H1 (cell line): Measurements from ENCODE around the gene POMP. TPM values are rescaled to one million over a fixed set of nuclear protein-coding genes. Genes with fewer than 3 reads are reported as not detected.
"Not testable (repeated sequence)": the region's sequence is repeated elsewhere in the genome, so short reads cannot be mapped to it uniquely, and the experiment has no call there.

Source experiments
- CTCF ChIA-PET: fragments of 300-600 bp; sonication (Branson Sonifier 250); formaldehyde crosslinking; loops from one replicate; lab custom pipeline; 2021; ENCODE audit not compliant: partially characterized antibody; lab: Charles Lee
- POLR2A ChIA-PET: fragments of 300-600 bp; sonication (Branson Sonifier 250); formaldehyde crosslinking; loops from one replicate; lab custom pipeline; 2021; ENCODE audit warnings: inconsistent platforms; ENCODE audit not compliant: partially characterized antibody; lab: Charles Lee
- DNase-seq, 2 experiments: peaks; one replicate each; pipeline versions ENCODE4 v3.0.0 to v3.0.0-alpha.2; 2010 to 2022; ENCODE audit warnings: low spot score in 2 of 2, low read depth in 1 of 2, mixed read lengths in 1 of 2
- FAIRE-seq: peaks from 2 replicates; lab custom pipeline; 2011; peaks lifted over from hg19 to GRCh38; lab: Jason Lieb, UNC
- H2AFZ ChIP-seq: 2 replicates; pipeline ENCODE4 v1.8.1; 2012; ENCODE audit warnings: low read length, inconsistent platforms
- H2AK5ac ChIP-seq: 2 replicates; pipeline ENCODE4 v1.6.1; 2013; ENCODE audit warnings: low read depth, low read length
- H2BK120ac ChIP-seq: replicated peaks from 2 replicates; pipeline ENCODE3; 2013; ENCODE audit warnings: low read depth, low read length, inconsistent platforms
- H2BK12ac ChIP-seq: 2 replicates; pipeline ENCODE4 v1.6.1; 2013; ENCODE audit warnings: low read depth, low read length
- H2BK15ac ChIP-seq: 2 replicates; pipeline ENCODE4 v1.6.1; 2013; ENCODE audit warnings: low read length
- H2BK20ac ChIP-seq: 2 replicates; pipeline ENCODE4 v1.6.1; 2013; ENCODE audit warnings: low read length
- H2BK5ac ChIP-seq: 2 replicates; pipeline ENCODE4 v1.6.1; 2013; ENCODE audit warnings: low read depth, low read length
- H3K14ac ChIP-seq: 2 replicates; pipeline ENCODE4 v1.6.1; 2013; ENCODE audit warnings: inconsistent platforms; ENCODE audit not compliant: insufficient read length
- H3K18ac ChIP-seq: 2 replicates; pipeline ENCODE4 v1.6.1; 2013; ENCODE audit warnings: low read length; ENCODE audit errors: extremely low read depth
- H3K23ac ChIP-seq: 2 replicates; pipeline ENCODE4 v1.6.1; 2013; ENCODE audit warnings: inconsistent platforms; ENCODE audit not compliant: insufficient read length
- H3K23me2 ChIP-seq: 2 replicates; pipeline ENCODE4 v1.6.1; 2013; ENCODE audit warnings: low read depth, low read length
- H3K27ac ChIP-seq: 2 replicates; pipeline ENCODE4 v1.6.1; 2011; ENCODE audit warnings: low read depth, low read length, inconsistent platforms
- H3K27me3 ChIP-seq, 4 experiments: replicated peaks in 1 of 4; 1 replicate in 1 of 4; 2 replicates in 3 of 4; pipeline versions ENCODE4 v1.6.1 to v1.8.1; 2011 to 2013; ENCODE audit warnings: low read length in 3 of 4, mild to moderate bottlenecking in 3 of 4, inconsistent platforms in 2 of 4, mixed read lengths in 2 of 4, moderate library complexity in 1 of 4; ENCODE audit not compliant: control insufficient read depth in 3 of 4, insufficient read depth in 3 of 4; ENCODE audit errors: extremely low read depth in 1 of 4
- H3K36me3 ChIP-seq, 4 experiments: 2 replicates each; pipeline versions ENCODE4 v1.6.1 to v1.8.1; 2011 to 2013; ENCODE audit warnings: mild to moderate bottlenecking in 4 of 4, low read length in 3 of 4, moderate library complexity in 2 of 4, control low read depth in 1 of 4, inconsistent platforms in 1 of 4; ENCODE audit not compliant: insufficient read depth in 4 of 4, control insufficient read depth in 2 of 4
- H3K4ac ChIP-seq: replicated peaks from 2 replicates; pipeline ENCODE3; 2013; ENCODE audit warnings: low read length, low read depth, mixed read lengths, inconsistent platforms; ENCODE audit not compliant: insufficient read length
- H3K4me1 ChIP-seq, 4 experiments: replicated peaks in 1 of 4; 1 replicate in 1 of 4; 2 replicates in 3 of 4; pipeline versions ENCODE4 v1.6.1 to v1.8.1; 2011 to 2013; ENCODE audit warnings: low read length in 3 of 4, inconsistent platforms in 2 of 4, mixed read lengths in 1 of 4; ENCODE audit not compliant: insufficient read depth in 4 of 4, control insufficient read depth in 3 of 4
- H3K4me2 ChIP-seq, 2 experiments: 2 replicates each; pipeline versions ENCODE4 v1.6.1 to v1.8.1; 2011 to 2013; ENCODE audit warnings: low read depth in 2 of 2, low read length in 2 of 2, control low read depth in 1 of 2, inconsistent platforms in 1 of 2, mild to moderate bottlenecking in 1 of 2; ENCODE audit not compliant: insufficient read depth in 1 of 2
- H3K4me3 ChIP-seq, 4 experiments: fragments of 200-600, 300-600 bp in 1 of 4; sonication (generic), shearing (Covaris generic), sonication (Bioruptor Twin) in 1 of 4; 2 replicates each; pipeline versions ENCODE4 v1.5.1 to v1.8.1; 2011 to 2016; ENCODE audit warnings: low read length in 4 of 4, low read depth in 3 of 4, control low read depth in 2 of 4, inconsistent platforms in 2 of 4, mild to moderate bottlenecking in 2 of 4, mixed read lengths in 1 of 4, moderate library complexity in 1 of 4; ENCODE audit not compliant: insufficient read depth in 2 of 4; ENCODE audit errors: extremely low read depth in 1 of 4
- H3K56ac ChIP-seq: replicated peaks from 2 replicates; pipeline ENCODE3; 2013; ENCODE audit warnings: low read depth, mild to moderate bottlenecking, mixed read lengths, low read length, inconsistent platforms; ENCODE audit not compliant: insufficient read length
- H3K79me1 ChIP-seq: 2 replicates; pipeline ENCODE4 v1.6.1; 2013; ENCODE audit warnings: low read depth, low read length, control low read depth
- H3K79me2 ChIP-seq, 2 experiments: 2 replicates each; pipeline versions ENCODE4 v1.6.1 to v1.8.1; 2012 to 2013; ENCODE audit warnings: low read length in 2 of 2, mild to moderate bottlenecking in 2 of 2, inconsistent platforms in 1 of 2; ENCODE audit not compliant: insufficient read depth in 2 of 2, control insufficient read depth in 1 of 2
- H3K9ac ChIP-seq, 4 experiments: replicated peaks in 1 of 4; 1 replicate in 1 of 4; 2 replicates in 3 of 4; pipeline versions ENCODE4 v1.6.1 to v1.8.1; 2011 to 2013; ENCODE audit warnings: low read depth in 3 of 4, low read length in 3 of 4, control low read depth in 2 of 4, mild to moderate bottlenecking in 2 of 4, moderate library complexity in 2 of 4, inconsistent platforms in 1 of 4; ENCODE audit errors: extremely low read depth in 1 of 4
- H3K9me3 ChIP-seq, 2 experiments: 2 replicates each; pipeline versions ENCODE4 v1.6.1 to v1.8.1; 2012 to 2013; ENCODE audit warnings: mild to moderate bottlenecking in 2 of 2, moderate library complexity in 2 of 2, control low read depth in 1 of 2, inconsistent platforms in 1 of 2, low read depth in 1 of 2, low read length in 1 of 2, mixed read lengths in 1 of 2; ENCODE audit not compliant: insufficient read depth in 2 of 2
- H4K20me1 ChIP-seq, 2 experiments: replicated peaks in 1 of 2; 2 replicates each; pipeline versions ENCODE3 to v1.8.1; 2011 to 2013; ENCODE audit warnings: inconsistent platforms in 2 of 2, low read length in 2 of 2, mild to moderate bottlenecking in 1 of 2; ENCODE audit not compliant: insufficient read depth in 2 of 2, control insufficient read depth in 1 of 2
- H4K5ac ChIP-seq: 2 replicates; pipeline ENCODE4 v1.6.1; 2013; ENCODE audit warnings: low read length, low read depth, mixed read lengths, inconsistent platforms; ENCODE audit not compliant: insufficient read length
- H4K8ac ChIP-seq: 2 replicates; pipeline ENCODE4 v1.8.0; 2013; ENCODE audit warnings: mild to moderate bottlenecking, moderate library complexity, low read length, inconsistent platforms; ENCODE audit not compliant: insufficient read depth; ENCODE audit errors: extremely low read depth
- H4K91ac ChIP-seq: replicated peaks from 2 replicates; pipeline ENCODE3; 2013; ENCODE audit warnings: low read length, mixed read lengths, inconsistent platforms; ENCODE audit not compliant: insufficient read length
- ASH2L ChIP-seq: fragments of 200-600, 300-600 bp; sonication (generic); IDR thresholded peaks from one replicate; pipeline ENCODE4 v1.7.1; 2017; ENCODE audit warnings: low read length
- POLR2A ChIP-seq, 2 experiments: IDR thresholded peaks; 1 replicate in 1 of 2; 2 replicates in 1 of 2; pipeline ENCODE4 v1.6.1; 2011; ENCODE audit warnings: low read depth in 2 of 2, low read length in 2 of 2, mild to moderate bottlenecking in 2 of 2; ENCODE audit errors: control extremely low read depth in 1 of 2
- RBBP5 ChIP-seq: IDR thresholded peaks from 2 replicates; pipeline ENCODE4 v1.7.1; 2012; ENCODE audit warnings: low read depth, mild to moderate bottlenecking, inconsistent platforms, low read length, moderate library complexity, borderline replicate concordance
- TAF1 ChIP-seq: IDR thresholded peaks from 2 replicates; pipeline ENCODE4 v1.6.1; 2011; ENCODE audit warnings: mild to moderate bottlenecking, low read depth, low read length
- TEAD4 ChIP-seq: IDR thresholded peaks from 2 replicates; pipeline ENCODE4 v1.6.1; 2012; ENCODE audit warnings: low read depth, low read length, inconsistent platforms, mixed read lengths
- YY1 ChIP-seq: IDR thresholded peaks from 2 replicates; pipeline ENCODE4 v1.6.1; 2011; ENCODE audit warnings: low read depth, mild to moderate bottlenecking, low read length
- WGBS, 2 experiments: shearing (Covaris generic) in 1 of 2; methylation state at CpG; one replicate each; pipeline versions ENCODE4 v1.1.6 to v1.1.7; 2013 to 2015; ENCODE audit warnings: low lambda C conversion rate in 2 of 2, mixed read lengths in 2 of 2, inconsistent platforms in 1 of 2, low coverage in 1 of 2, missing lambda C conversion rate in 1 of 2; ENCODE audit not compliant: insufficient replicate concordance in 2 of 2, insufficient coverage in 1 of 2, insufficient read length in 1 of 2; ENCODE audit errors: extremely low coverage in 1 of 2, missing lambda C conversion rate in 1 of 2; 5-methylcytosine and 5-hydroxymethylcytosine counted together
- polyA plus RNA-seq, 7 experiments: library from polyadenylated mRNA; depleted of rRNA in 3 of 7; stranded (reverse) in 5 of 7; unstranded in 2 of 7; fragments of >200 nt in 5 of 7; fragments of 200-250 nt in 2 of 7; gene quantifications; 1 replicate in 5 of 7; 2 replicates in 1 of 7; 4 replicates in 1 of 7; pipeline versions ENCODE4 v1.2.1 to v1.2.3, GENCODE V29; 2011 to 2013; ENCODE audit warnings: missing spikeins in 2 of 7, mixed read lengths in 2 of 7
- total RNA-seq: library from RNA; stranded (reverse); fragmentation: NEBNext Ultra II Directional; extraction: Animal tissue kit (Norgen Biotek cat#: 25700); gene quantifications from 2 replicates; pipeline ENCODE4 v1.2.1, GENCODE V29; 2021

The POMP gene
- total and polyA plus RNA-seq, 2 of the 8 experiments (the other 6 are each of a cell fraction or from before 2014, with no cell fraction given) = 38.4 to 115 TPM

DNA sequence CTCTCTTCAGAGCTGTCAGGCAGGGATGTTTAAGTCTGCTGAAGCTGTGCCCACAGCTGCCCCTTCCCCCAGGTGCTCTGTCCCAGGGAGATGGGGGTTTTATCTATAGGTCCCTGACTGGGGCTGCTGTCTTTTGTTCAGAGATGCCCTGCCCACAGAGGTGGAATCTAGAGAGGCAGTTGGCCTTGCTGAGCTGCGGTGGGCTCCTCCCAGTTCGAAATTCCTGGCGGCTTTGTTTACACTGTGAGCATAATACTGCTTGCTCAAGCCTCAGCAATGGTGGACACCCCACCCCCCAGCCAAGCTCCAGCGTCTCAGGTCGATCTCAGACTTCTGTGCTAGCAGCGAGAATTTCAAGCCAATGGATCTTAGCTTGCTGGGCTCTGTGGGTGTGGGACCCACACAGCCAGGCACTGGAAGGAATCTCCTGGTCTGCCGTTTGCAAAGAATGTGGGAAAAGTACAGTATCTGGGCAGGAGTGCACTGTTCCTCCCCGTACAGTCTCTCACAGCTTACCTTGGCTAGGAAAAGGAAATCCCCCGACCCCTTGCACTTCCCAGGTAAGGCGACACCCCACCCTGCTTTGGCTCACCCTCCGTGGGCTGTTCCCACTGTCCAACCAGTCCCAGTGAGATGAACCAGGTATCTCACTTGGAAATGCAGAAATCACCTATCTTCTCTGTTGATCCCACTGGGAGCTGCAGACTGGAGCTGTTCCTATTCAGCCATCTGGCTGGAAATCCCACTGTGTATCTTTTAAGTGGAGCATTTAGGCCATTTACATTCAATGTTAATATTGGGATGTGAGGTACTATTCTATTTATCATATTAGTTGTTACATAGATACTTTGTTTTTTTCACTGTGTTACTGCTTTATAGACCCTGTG is 34.9 kb downstream of the POMP start:
- H3K36me3 ChIP-seq, H3K9me3 ChIP-seq, H2AK5ac ChIP-seq, H3K23me2 ChIP-seq, H3K4me1 ChIP-seq, FAIRE-seq, H3K27me3 ChIP-seq, H3K4ac ChIP-seq, H3K79me1 ChIP-seq, H2BK5ac ChIP-seq, H3K23ac ChIP-seq, H2BK15ac ChIP-seq, H4K20me1 ChIP-seq, H3K56ac ChIP-seq, H3K79me2 ChIP-seq: not testable (repeated sequence)
- Histone ChIP-seq H4K91ac (peak overlapping the region; percentile 54), H3K4me2 (peak overlapping the region; percentile 64 to 73), H3K4me3 (peak overlapping the region in 3 of 4 experiments; percentile 19 to 39 (median 28); a peak in 4 of 8 replicates), H2AFZ (peak overlapping the region; percentile 94), H4K8ac (peak overlapping the region; percentile 51), H2BK120ac (peak overlapping the region; percentile 33), H4K5ac (peak overlapping the region; percentile 72), H3K9ac (peak overlapping the region in 3 of 4 experiments; percentile 45 to 54 (median 54); a peak in 3 of 7 replicates), H2BK20ac (peak overlapping the region; percentile 51; the same call in 1 of the 2 replicates), H3K27ac (peak overlapping the region; percentile 60; the same call in 1 of the 2 replicates), H3K14ac (peak overlapping the region; percentile 5), H2BK12ac (peak overlapping the region; percentile 52; the same call in 1 of the 2 replicates), H3K18ac (peak overlapping the region; percentile 26; the same call in 1 of the 2 replicates)
- TF ChIP-seq TEAD4 (peak; percentile 66; the same call in 1 of the 2 replicates), RBBP5 (peak; percentile 87), POLR2A (IDR thresholded peaks at IDR 0.05; ENCODE audit: control extremely low read depth in 1 of 2, low read depth in 2 of 2, low read length in 2 of 2) (peak in 1 of 2 experiments; percentile 75; a peak in 2 of 3 replicates), TAF1 (peak; percentile 53; the same call in 1 of the 2 replicates), YY1 (peak; percentile 79), ASH2L (peak; percentile 87)
- 69% methylated on average over 11 of the region's 11 CpGs; no CpG with 5 or more reads in 1 of the 2 experiments for WGBS, 2 experiments
- peak; percentile 41 to 55 for DNase-seq
- ChIA-PET POLR2A (interaction anchor here (0.9 to 1.9 kb wide), 2 partner anchors 9 to 10 kb away, joined by 3 to 8 read pairs; no protein-coding TSS in a partner anchor), CTCF (interaction anchor here (0.6 to 2.7 kb wide), 5 partner anchors 9 to 101 kb away, joined by 3 to 9 read pairs (median 4); no protein-coding TSS in a partner anchor)
